DMS 273 treated with DMSO at 0.1 percent for 48 hours (cell line): Measurements from ENCODE around the gene NFKBIA.
"Not testable (repeated sequence)": the region's sequence is repeated elsewhere in the genome, so short reads cannot be mapped to it uniquely, and the experiment has no call there.

Experiments used
- DNase-seq: peaks from one replicate; lab custom pipeline; 2025; lab: John Stamatoyannopoulos, UW

The NFKBIA gene

DNA sequence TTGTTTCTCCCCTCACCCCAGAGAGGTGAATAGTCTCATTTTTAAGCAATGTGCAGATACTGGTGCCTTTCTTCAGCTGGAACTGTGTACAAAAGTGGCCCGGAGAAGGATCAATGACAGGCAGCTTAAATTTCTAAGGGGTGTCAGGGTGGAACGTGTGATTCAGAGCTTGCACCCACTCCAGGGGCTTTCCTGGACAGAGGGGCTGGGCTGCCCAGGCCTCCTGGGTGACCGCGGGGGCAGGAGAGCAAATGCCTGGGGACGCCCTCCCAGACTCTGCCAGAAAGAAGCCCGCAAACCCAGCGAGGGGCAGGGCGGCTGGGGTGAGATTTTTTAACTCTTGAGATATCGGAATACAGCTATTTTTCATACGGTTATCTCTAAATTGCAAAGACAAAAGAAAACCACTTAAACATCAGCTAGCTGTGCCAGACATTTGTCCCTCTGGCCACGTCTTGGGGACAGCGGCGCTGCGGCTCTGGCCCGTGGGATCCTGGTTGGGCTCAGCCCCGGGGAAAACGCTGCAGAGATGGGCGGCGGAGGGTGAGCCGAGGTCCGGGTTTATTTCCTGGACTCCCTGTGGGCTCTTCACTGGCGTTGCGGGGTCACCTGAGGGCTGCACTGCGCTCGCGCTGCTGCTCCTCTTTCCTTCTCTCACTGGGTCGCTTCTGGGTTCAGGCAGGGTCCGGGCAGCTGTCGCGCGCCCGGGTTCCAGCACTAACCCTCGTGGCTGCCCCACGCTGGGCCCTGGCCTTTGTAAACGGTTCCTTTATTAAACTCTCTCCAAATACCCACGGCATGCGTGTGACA is 35.8 kb downstream of the NFKBIA start:
- DNase-seq: no peak

- DNase-seq: no peak
Observed at GRCh38 chr14:35368139-35368460, 36.4 kb downstream of the NFKBIA start.

DNA sequence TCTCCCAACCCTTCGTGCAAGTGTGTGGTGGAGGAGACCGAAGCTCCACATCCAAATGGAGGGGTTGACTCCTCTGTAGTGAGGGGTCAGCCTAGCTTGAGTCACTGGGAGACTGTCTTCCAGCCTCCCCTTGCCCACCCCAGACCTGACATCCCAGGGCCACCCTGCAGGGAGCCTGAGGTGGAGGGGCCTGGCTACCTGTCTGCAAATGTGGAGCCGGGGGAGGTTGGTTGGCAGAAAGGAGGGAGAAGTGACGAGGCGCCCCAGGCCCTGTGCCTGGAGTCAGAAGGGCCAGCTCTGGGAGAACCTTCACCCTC is 37.5 kb downstream of the NFKBIA start:
- DNase-seq: no peak

- no peak for DNase-seq
Observed at GRCh38 chr14:35366521-35366976, 38.0 kb downstream of the NFKBIA start.

DNA sequence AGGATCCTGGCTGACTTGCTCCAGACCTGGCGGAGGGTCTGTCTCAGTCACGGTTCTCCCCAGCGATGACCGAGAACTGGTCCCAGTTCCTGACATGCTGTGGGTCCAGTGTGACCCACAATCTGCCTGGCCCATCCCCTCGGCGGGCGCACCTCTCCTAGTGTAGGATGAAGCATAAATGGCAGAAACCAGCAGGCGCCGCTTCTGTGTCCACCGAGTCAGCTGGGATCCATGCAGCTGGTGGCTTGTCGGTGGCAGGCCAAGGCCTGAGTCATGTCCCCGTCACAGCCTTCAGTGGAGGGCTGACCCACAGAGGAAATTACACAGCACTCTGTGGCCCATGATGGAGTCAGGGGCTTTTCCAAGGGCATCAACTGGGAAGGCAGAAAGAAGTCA is 38.5 kb downstream of the NFKBIA start:
- no peak for DNase-seq

DNA sequence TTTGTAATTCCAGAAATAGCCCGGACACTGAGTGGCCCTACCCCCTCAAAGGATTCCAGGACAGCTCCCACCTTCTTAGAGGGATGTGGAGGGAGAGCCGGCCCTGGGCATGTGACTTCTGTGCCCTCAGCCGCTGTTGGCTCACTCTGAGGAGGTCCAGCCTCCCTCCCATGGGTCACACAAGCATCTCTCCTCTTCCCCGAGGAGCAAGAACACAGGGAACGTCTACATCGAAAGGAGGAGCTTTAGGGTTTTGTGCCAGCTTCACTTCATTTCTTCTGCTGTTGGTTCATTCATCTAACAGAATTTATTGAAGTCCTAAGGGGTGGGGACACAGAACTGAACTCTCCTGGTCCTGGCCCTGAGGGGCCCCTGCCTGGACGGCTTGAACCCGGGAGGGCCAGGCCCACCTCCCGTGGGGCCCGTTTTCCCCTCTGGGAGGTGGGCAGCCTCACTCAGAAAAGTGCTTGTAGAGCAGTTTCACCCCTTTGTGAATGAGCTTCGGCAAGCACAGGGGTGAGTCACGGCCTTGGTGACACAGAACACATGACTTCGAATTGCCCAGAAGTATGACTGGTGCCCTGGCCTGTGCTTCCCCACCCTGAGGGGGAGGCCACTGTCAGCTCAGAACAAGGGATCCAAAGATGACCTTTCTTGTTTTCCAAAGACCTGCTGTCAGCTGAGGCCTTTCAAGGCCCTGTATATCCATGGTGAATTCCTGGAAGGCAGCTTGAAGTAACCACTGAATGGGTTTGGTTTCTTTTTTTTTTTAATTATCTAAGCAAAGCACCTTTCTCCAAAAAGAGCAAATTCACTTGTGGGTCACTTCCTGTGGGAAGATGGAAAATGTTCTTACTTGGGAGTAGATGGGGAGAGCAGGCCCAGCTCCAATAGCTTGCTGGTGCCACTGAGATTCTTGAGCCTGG is 39.2 kb downstream of the NFKBIA start:
- DNase-seq: no peak

GRCh38 chr14:35362911-35363374 is 41.6 kb downstream of the NFKBIA start:
- no peak for DNase-seq

- no peak for DNase-seq
Observed at GRCh38 chr14:35362450-35362849, 42.1 kb downstream of the NFKBIA start.

DNA sequence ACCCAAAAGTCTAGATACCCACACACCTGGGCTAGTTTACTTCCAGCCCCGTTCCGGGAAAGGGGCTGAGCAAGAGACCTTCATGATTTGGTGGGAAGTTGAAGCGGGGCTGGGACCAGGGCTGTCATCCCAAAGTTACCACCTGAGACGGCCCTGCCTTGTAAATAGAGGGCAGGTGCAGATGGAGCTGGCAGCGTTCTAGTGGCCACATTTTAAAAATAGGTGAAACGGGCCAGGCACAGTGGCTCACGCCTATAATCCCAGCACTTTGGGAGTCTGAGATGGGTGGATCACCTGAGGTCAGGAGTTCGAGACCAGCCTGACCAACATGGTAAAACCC is 43.4 kb downstream of the NFKBIA start:
- no peak for DNase-seq

DNA sequence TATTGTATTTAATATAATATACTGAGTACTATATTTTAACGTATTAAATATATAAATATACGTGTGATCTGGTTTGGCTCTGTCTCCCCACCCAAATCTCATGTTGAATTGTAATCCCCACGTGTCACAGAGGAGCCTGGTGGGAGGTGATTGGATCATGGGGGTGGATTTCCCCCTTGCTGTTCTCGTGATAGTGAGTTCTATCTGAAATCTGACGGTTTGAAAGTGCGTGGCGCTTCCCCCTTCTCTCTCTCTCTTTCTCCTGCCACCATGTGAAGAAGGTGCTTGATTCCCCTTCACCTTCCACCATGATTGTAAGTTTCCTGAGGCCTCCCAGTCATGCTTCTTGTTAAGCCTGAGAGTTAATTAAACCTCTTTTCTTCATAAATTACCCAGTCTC is 44.9 kb downstream of the NFKBIA start:
- DNase-seq: not testable (repeated sequence)

DNA sequence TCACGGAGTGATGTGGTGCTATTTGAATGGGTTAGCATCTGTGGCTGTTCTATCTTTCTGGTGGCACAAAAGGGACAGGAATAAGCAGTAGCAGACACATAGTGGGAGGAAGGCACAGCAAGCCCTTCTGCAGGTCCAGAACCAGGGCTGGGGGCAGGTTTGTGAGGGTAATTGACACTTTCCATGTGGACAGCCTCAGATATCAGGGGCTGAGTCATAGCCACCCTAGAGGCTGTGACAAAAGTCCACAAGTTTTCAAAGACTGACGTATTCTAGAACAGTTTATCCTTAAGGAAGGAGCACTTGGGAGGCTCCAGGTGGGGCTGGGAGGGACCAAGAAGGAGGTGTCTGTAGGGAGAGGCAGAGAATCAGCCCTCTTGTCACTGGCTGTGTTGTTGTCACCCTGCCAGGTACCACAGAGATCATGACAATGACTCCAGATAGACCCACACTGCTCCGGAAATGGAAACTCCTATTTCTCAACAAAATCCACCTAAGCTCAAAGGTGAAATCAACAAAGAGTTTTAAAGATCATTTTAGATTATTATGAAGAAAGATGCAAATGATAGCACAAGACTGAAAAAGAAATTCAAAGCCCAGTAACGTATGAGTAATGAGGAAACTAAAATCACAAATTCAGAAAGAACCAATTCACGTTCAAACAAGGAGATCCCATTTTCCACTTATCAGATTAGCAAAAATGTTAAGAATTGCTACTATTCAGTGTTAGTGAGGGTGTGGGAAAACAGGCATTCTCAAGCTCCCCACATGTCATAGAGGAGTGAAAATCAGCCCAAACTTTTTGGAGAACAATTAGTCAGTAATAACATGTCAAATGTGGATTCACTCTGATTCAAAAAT is 48.3 kb downstream of the NFKBIA start:
- no peak for DNase-seq

GRCh38 chr14:35355235-35355634 is 49.3 kb downstream of the NFKBIA start:
- not testable (repeated sequence) for DNase-seq

DNA sequence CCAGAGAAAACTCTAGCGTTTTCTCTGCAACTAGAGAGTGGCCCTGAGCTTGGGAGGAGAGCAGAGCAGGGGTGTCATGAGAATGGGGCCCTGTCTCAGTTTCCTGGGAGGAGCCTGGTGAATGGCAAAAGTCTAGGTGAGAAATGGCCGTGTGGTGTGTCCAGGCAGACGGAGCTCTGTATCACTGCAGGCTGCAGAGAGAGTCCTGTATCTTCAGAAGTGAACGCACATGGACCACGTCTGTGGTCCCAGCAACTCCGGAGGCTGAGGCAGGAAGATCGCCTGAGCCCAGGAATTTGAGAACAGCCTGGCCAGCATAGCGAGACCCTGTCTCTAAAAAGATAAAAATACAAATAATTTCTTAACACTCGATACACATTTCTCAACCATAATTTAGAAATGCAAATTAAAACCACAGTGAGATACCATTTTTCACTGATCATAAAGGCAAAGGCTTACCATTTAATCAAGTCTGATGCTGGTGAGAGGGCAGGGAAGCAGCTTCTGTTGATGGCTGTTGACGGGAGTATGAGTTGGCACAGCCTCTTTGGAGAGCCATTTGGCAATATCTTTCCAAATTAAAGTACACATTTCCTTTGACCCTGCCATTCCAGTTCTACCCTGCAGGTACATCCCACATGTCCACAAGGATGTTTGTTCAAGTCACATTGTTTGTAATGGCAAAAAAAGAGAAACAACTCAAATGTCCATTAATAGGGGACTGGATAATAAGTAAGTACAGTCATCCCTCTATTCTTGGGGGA is 51.0 kb downstream of the NFKBIA start:
- no peak for DNase-seq

GRCh38 chr14:35352274-35353233 is 52.0 kb downstream of the NFKBIA start:
- no peak for DNase-seq

DNA sequence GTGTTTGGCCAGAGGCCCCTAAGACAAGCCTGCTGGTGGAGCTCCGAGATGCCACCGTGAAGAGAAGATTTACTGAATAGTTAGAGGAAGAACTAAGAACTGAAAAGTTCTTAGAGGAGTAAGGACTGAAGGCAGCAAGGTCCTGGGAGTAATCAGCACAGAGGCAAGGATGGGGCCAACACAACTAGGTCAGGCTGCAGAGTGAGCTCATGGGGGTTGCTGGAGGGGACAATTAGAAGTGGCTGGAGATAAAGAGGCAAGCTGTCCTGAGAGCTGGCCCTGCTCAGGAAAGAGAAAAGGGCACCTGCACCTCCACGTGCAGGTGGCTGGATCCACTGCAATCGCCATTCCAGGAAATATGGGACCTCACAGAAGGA is 52.7 kb downstream of the NFKBIA start:
- no peak for DNase-seq
